ENCODE measurements around the gene ZNF318. TPM values are rescaled to one million over a fixed set of nuclear protein-coding genes. Genes with fewer than 3 reads are reported as not detected.

ZNF318 gene
- total RNA-seq, 1 donor from 2014 or later: 13.8 TPM

GRCh38 chr6:43290905-43291355, 78.5 kb downstream of the ZNF318 start:
- DNase-seq (ENCODE audit: low spot score): no peak
- intact Hi-C loops (cut with DNase I): no loop called here

GRCh38 chr6:43290339-43290904, 79.0 kb downstream of the ZNF318 start:
- intact Hi-C loops (cut with DNase I): no loop called here
- no peak for DNase-seq (ENCODE audit: low spot score)

- intact Hi-C loops (cut with DNase I): no loop called here
- DNase-seq (ENCODE audit: low spot score): no peak
These were observed 81.4 kb downstream of the ZNF318 start for GRCh38 chr6:43287717-43288679.

- intact Hi-C loops (cut with DNase I): no loop called here
- no peak for DNase-seq (ENCODE audit: low spot score)
These were observed 82.3 kb downstream of the ZNF318 start for GRCh38 chr6:43286980-43287716.

- DNase-seq (ENCODE audit: low spot score): no peak
- intact Hi-C loops (cut with DNase I): no loop called here
These were observed 82.9 kb downstream of the ZNF318 start for GRCh38 chr6:43286456-43286979.

Other genes with a start within 250 kb of the ZNF318 start
- 81.2 TPM for gene SRF, start 198.4 kb downstream of the ZNF318 start, total RNA-seq
- gene CUL9, start 187.5 kb downstream of the ZNF318 start, total RNA-seq: 15.6 TPM
- gene DNPH1, start 140.2 kb downstream of the ZNF318 start, total RNA-seq: 23.2 TPM
- gene TTBK1, start 126.2 kb downstream of the ZNF318 start, total RNA-seq: 0.35 TPM
- gene SLC22A7, start 71.4 kb downstream of the ZNF318 start, total RNA-seq: not detected
- gene CRIP3, start 60.8 kb downstream of the ZNF318 start, total RNA-seq: 11.2 TPM
- 9.3 TPM for gene ABCC10, start 57.9 kb upstream of the ZNF318 start, total RNA-seq
- gene DLK2, start 85.9 kb upstream of the ZNF318 start, total RNA-seq: 2.9 TPM
- gene TJAP1, start 107.9 kb upstream of the ZNF318 start, total RNA-seq: 25.1 TPM
- 1.5 TPM for gene LRRC73, start 140.7 kb upstream of the ZNF318 start, total RNA-seq
- 65.7 TPM for gene YIPF3, start 147.3 kb upstream of the ZNF318 start, total RNA-seq
- gene POLR1C, start 147.4 kb upstream of the ZNF318 start, total RNA-seq: 14.8 TPM
- 20.3 TPM for gene XPO5, start 206.4 kb upstream of the ZNF318 start, total RNA-seq
- 9.8 TPM for gene POLH, start 206.5 kb upstream of the ZNF318 start, total RNA-seq

Data from cardiac septum (tissue), 1 donor.